Caco-2 (cell line): Measurements from ENCODE around the gene SLC44A5. TPM values are rescaled to one million over a fixed set of nuclear protein-coding genes. Genes with fewer than 3 reads are reported as not detected.

ENCODE experiments used
- BruUV-seq: library from RNA; stranded (reverse); fragments of 400-500 nt; replicated peaks from 2 replicates; lab custom pipeline; 2021; lab: Mats Ljungman, UMichigan
- CTCF ChIA-PET: fragments of 300-600 bp; sonication (Branson Sonifier 250); formaldehyde crosslinking; loops from one replicate; lab custom pipeline; 2022; ENCODE audit warnings: antibody characterized with exemption; lab: Charles Lee
- POLR2A ChIA-PET: fragments of 300-600 bp; sonication (Branson Sonifier 250); formaldehyde crosslinking; loops from one replicate; lab custom pipeline; 2022; ENCODE audit warnings: antibody characterized with exemption; lab: Charles Lee
- DNase-seq, 2 experiments: peaks; one replicate each; pipeline versions ENCODE4 v3.0.0 to v3.0.0-alpha.2; 2020 to 2022
- H3K27me3 ChIP-seq: replicated peaks from 2 replicates; pipeline ENCODE4 v1.6.0; 2011; ENCODE audit warnings: low read length; ENCODE audit not compliant: control insufficient read depth, insufficient read depth
- H3K36me3 ChIP-seq: 2 replicates; pipeline ENCODE4 v1.5.1; 2011; ENCODE audit warnings: low read length; ENCODE audit not compliant: control insufficient read depth, insufficient read depth
- H3K4me1 ChIP-seq: fragments of 250-450 bp; sonication (Bioruptor Pico); 2 replicates; pipeline ENCODE4 v1.5.1; 2020; ENCODE audit warnings: mild to moderate bottlenecking
- H3K4me3 ChIP-seq: 2 replicates; pipeline ENCODE4 v1.5.1; 2011; ENCODE audit warnings: low read depth, mild to moderate bottlenecking, control low read depth, low read length
- H3K9me3 ChIP-seq: fragments of 250-450 bp; sonication (Bioruptor Pico); 2 replicates; pipeline ENCODE4 v1.5.1; 2020; ENCODE audit warnings: mild to moderate bottlenecking, moderate library complexity
- H3K27ac Mint-ChIP-seq: one replicate; pipeline ENCODE4 v1.8.0; 2022; ENCODE audit warnings: mixed read lengths; ENCODE audit not compliant: unreplicated experiment
- H3K27me3 Mint-ChIP-seq: one replicate; pipeline ENCODE4 v1.8.0; 2022; ENCODE audit warnings: mixed read lengths; ENCODE audit not compliant: insufficient read depth, unreplicated experiment
- H3K36me3 Mint-ChIP-seq: one replicate; pipeline ENCODE4 v1.8.0; 2022; ENCODE audit warnings: mild to moderate bottlenecking, mixed read lengths; ENCODE audit not compliant: insufficient read depth, unreplicated experiment
- H3K4me1 Mint-ChIP-seq: one replicate; pipeline ENCODE4 v1.8.0; 2022; ENCODE audit warnings: low read depth, mixed read lengths; ENCODE audit not compliant: unreplicated experiment
- H3K4me3 Mint-ChIP-seq: one replicate; pipeline ENCODE4 v1.8.0; 2022; ENCODE audit warnings: mild to moderate bottlenecking, moderate library complexity, mixed read lengths; ENCODE audit not compliant: unreplicated experiment
- H3K9me3 Mint-ChIP-seq: one replicate; pipeline ENCODE4 v1.8.0; 2022; ENCODE audit warnings: mixed read lengths; ENCODE audit not compliant: unreplicated experiment
- CTCF ChIP-seq, 2 experiments: fragments of 200-600 bp in 1 of 2; IDR thresholded peaks; 1 replicate in 1 of 2; 2 replicates in 1 of 2; pipeline versions ENCODE4 v1.5.1 to v1.8.0; 2011 to 2022; ENCODE audit warnings: antibody characterized with exemption in 1 of 2, control low read depth in 1 of 2, inconsistent platforms in 1 of 2, low read depth in 1 of 2, low read length in 1 of 2, mild to moderate bottlenecking in 1 of 2, moderate library complexity in 1 of 2; ENCODE audit not compliant: insufficient read depth in 1 of 2, severe bottlenecking in 1 of 2, unreplicated experiment in 1 of 2
- intact Hi-C: fragments of 100-400 bp; cut with micrococcal nuclease; formaldehyde crosslinking; loops from one replicate; pipeline ENCODE4 v1.10.0; 2022; ENCODE audit not compliant: unreplicated experiment
- total RNA-seq: library from RNA; stranded (reverse); gene quantifications from 2 replicates; pipeline ENCODE4 v1.2.3, GENCODE V29; 2022

SLC44A5 gene
- total RNA-seq, 1 experiment from 2014 or later: 13.6 TPM

DNA sequence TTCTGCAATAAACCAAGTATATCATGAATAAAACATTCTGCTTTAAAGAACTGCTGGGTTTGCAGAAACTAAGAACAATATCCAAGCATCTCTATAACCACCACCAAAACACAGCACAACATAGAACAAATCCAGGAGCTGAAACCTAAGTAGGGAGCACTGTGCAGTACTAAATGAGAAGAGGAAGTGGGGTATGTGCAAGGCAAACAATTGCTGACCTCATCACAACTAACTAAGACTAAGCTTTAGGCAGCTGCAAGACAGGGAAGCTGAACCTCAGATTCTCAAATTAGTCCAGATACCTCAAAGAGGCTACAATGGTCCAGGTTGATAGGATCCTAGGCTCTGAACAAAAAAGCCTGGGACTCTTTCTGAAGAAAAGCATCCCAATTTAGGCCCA, 172.6 kb downstream of the SLC44A5 start:
- no peaks in the 10 kb centered on the region for H3K36me3 Mint-ChIP-seq
- no TSS peak for BruUV-seq

GRCh38 chr1:75431843-75432242, 179.1 kb downstream of the SLC44A5 start:
- H3K4me1 ChIP-seq: no peaks in the 10 kb centered on the region
- no peaks in the 10 kb centered on the region for H3K27me3 ChIP-seq
- no peaks in the 10 kb centered on the region for H3K9me3 ChIP-seq
- Mint-ChIP-seq H3K27me3 (no peaks in the 10 kb centered on the region), H3K4me3 (no peak overlapping the region), H3K4me1 (no peaks in the 10 kb centered on the region), H3K27ac (no peak overlapping the region), H3K36me3 (no peaks in the 10 kb centered on the region), H3K9me3 (no peaks in the 10 kb centered on the region)
- ChIA-PET POLR2A (no interaction called here), CTCF (no interaction called here)
- no peak for TF ChIP-seq CTCF (IDR thresholded peaks at IDR 0.05; ENCODE audit: insufficient read depth in 1 of 2, low read depth in 1 of 2, low read length in 1 of 2, severe bottlenecking in 1 of 2, unreplicated experiment in 1 of 2)
- intact Hi-C loops: no loop called here
- no peak for DNase-seq
- H3K36me3 ChIP-seq: no peaks in the 10 kb centered on the region
- no peak overlapping the region for H3K4me3 ChIP-seq
- no TSS peak for BruUV-seq

More for the DNA sequence above, 172.6 kb downstream of the SLC44A5 start:
- DNase-seq: no peak
- Histone ChIP-seq H3K9me3 (no peaks in the 10 kb centered on the region), H3K4me1 (no peaks in the 10 kb centered on the region), H3K4me3 (no peak overlapping the region), H3K27me3 (no peaks in the 10 kb centered on the region), H3K36me3 (no peaks in the 10 kb centered on the region)
- ChIA-PET CTCF (no interaction called here), POLR2A (no interaction called here)
- intact Hi-C loops: no loop called here
- no peaks in the 10 kb centered on the region for H3K4me1 Mint-ChIP-seq
- H3K27me3 Mint-ChIP-seq: no peaks in the 10 kb centered on the region
- H3K9me3 Mint-ChIP-seq: no peaks in the 10 kb centered on the region
- no peak overlapping the region for H3K27ac Mint-ChIP-seq
- H3K4me3 Mint-ChIP-seq: no peak overlapping the region
- TF ChIP-seq CTCF (IDR thresholded peaks at IDR 0.05; ENCODE audit: insufficient read depth in 1 of 2, low read depth in 1 of 2, low read length in 1 of 2, severe bottlenecking in 1 of 2, unreplicated experiment in 1 of 2): no peak

GRCh38 chr1:75430526-75430925, 180.4 kb downstream of the SLC44A5 start:
- H3K36me3 Mint-ChIP-seq: no peaks in the 10 kb centered on the region
- intact Hi-C loops: no loop called here
- no peak for TF ChIP-seq CTCF (IDR thresholded peaks at IDR 0.05; ENCODE audit: insufficient read depth in 1 of 2, low read depth in 1 of 2, low read length in 1 of 2, severe bottlenecking in 1 of 2, unreplicated experiment in 1 of 2)
- no peak overlapping the region for H3K27ac Mint-ChIP-seq
- Histone ChIP-seq H3K4me3 (no peak overlapping the region), H3K27me3 (no peaks in the 10 kb centered on the region), H3K4me1 (no peaks in the 10 kb centered on the region), H3K9me3 (no peaks in the 10 kb centered on the region), H3K36me3 (no peaks in the 10 kb centered on the region)
- no TSS peak for BruUV-seq
- ChIA-PET CTCF (no interaction called here), POLR2A (no interaction called here)
- H3K4me1 Mint-ChIP-seq: no peaks in the 10 kb centered on the region
- H3K27me3 Mint-ChIP-seq: no peaks in the 10 kb centered on the region
- no peak for DNase-seq
- no peaks in the 10 kb centered on the region for H3K9me3 Mint-ChIP-seq
- no peak overlapping the region for H3K4me3 Mint-ChIP-seq
